Activated CD8-positive, alpha-beta T cell treated with anti-CD3 and anti-CD28 coated beads for 36 hours (primary cell): Measurements from ENCODE around the gene PCDHGB6. TPM values are rescaled to one million over a fixed set of nuclear protein-coding genes. Genes with fewer than 3 reads are reported as not detected.
"Not testable (repeated sequence)": the region's sequence is repeated elsewhere in the genome, so short reads cannot be mapped to it uniquely, and the experiment has no call there.

Source experiments
- ATAC-seq: fragments of 200-7000 bp; cut with Tn5 transposase; one replicate; pipeline ENCODE4 v1.10.0; 2021; ENCODE audit warnings: mild to moderate bottlenecking, moderate library complexity
- CTCF ChIA-PET: fragments of 350-600 bp; sonication (Branson Sonifier 250); formaldehyde crosslinking; loops from one replicate; lab custom pipeline; 2021; ENCODE audit warnings: antibody characterized with exemption; lab: Charles Lee
- POLR2A ChIA-PET: fragments of 350-600 bp; sonication (Branson Sonifier 250); formaldehyde crosslinking; loops from one replicate; lab custom pipeline; 2021; ENCODE audit warnings: antibody characterized with exemption; lab: Charles Lee
- DNase-seq: peaks from one replicate; pipeline ENCODE4 v3.0.0-alpha.2; 2020
- H3K27ac Mint-ChIP-seq: one replicate; pipeline ENCODE4 v1.8.0; 2021; ENCODE audit warnings: mild to moderate bottlenecking, mixed read lengths
- H3K27me3 Mint-ChIP-seq: one replicate; pipeline ENCODE4 v1.8.0; 2021; ENCODE audit warnings: mixed read lengths
- H3K36me3 Mint-ChIP-seq: one replicate; pipeline ENCODE4 v1.8.0; 2021; ENCODE audit warnings: low read depth, mixed read lengths
- H3K4me1 Mint-ChIP-seq: one replicate; pipeline ENCODE4 v1.8.0; 2021; ENCODE audit warnings: low read depth, mixed read lengths
- H3K4me3 Mint-ChIP-seq: one replicate; pipeline ENCODE4 v1.8.0; 2021; ENCODE audit warnings: mild to moderate bottlenecking, moderate library complexity, mixed read lengths
- H3K9me3 Mint-ChIP-seq: one replicate; pipeline ENCODE4 v1.8.0; 2021; ENCODE audit warnings: mixed read lengths
- intact Hi-C: fragments of 100-400 bp; cut with micrococcal nuclease; formaldehyde crosslinking; loops from one replicate; pipeline ENCODE4 v1.10.0; 2022
- total RNA-seq, 2 experiments: library from RNA; stranded (reverse); gene quantifications; one replicate each; pipeline ENCODE4 v1.2.3, GENCODE V29; 2021
- TF ChIP-seq, protein P1 (sequence below): fragments of 200-600 bp; IDR thresholded peaks from one replicate; pipeline ENCODE4 v1.8.0; 2022; ENCODE audit warnings: antibody characterized with exemption, mild to moderate bottlenecking

Gene PCDHGB6
- total RNA-seq, 2 experiments from 2014 or later, result 0.09 TPM; not detected in 1

DNA sequence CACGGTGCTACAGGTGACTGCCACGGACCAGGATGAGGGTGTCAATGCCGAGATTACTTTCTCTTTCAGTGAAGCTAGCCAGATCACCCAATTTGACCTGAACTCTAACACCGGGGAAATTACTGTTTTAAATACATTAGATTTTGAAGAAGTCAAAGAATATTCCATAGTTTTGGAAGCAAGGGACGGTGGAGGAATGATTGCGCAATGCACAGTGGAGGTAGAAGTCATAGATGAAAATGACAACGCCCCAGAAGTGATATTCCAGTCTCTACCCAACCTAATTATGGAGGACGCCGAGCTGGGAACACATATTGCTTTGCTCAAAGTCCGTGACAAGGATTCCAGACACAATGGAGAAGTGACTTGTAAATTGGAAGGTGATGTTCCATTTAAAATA lies 19.2 kb upstream of the PCDHGB6 start:
- no peak for ATAC-seq
- Mint-ChIP-seq H3K4me1 (peaks cover 2% of the 10 kb centered on the region), H3K27me3 (peaks cover 68% of the 10 kb centered on the region), H3K36me3 (peaks cover 17% of the 10 kb centered on the region), H3K27ac (no peak overlapping the region), H3K9me3 (peaks cover 36% of the 10 kb centered on the region), H3K4me3 (no peak overlapping the region)
- no peak for DNase-seq
- intact Hi-C loops, result no loop called here
- TF ChIP-seq, protein P1, sequence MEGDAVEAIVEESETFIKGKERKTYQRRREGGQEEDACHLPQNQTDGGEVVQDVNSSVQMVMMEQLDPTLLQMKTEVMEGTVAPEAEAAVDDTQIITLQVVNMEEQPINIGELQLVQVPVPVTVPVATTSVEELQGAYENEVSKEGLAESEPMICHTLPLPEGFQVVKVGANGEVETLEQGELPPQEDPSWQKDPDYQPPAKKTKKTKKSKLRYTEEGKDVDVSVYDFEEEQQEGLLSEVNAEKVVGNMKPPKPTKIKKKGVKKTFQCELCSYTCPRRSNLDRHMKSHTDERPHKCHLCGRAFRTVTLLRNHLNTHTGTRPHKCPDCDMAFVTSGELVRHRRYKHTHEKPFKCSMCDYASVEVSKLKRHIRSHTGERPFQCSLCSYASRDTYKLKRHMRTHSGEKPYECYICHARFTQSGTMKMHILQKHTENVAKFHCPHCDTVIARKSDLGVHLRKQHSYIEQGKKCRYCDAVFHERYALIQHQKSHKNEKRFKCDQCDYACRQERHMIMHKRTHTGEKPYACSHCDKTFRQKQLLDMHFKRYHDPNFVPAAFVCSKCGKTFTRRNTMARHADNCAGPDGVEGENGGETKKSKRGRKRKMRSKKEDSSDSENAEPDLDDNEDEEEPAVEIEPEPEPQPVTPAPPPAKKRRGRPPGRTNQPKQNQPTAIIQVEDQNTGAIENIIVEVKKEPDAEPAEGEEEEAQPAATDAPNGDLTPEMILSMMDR, result no peak
- ChIA-PET CTCF (interaction anchor here (0.8 to 1.5 kb wide), 3 partner anchors 19 to 123 kb away, joined by 3 to 5 read pairs (median 4); partner anchors contain the start of genes PCDHGA11 and PCDHGB3), POLR2A (no interaction called here)

DNA sequence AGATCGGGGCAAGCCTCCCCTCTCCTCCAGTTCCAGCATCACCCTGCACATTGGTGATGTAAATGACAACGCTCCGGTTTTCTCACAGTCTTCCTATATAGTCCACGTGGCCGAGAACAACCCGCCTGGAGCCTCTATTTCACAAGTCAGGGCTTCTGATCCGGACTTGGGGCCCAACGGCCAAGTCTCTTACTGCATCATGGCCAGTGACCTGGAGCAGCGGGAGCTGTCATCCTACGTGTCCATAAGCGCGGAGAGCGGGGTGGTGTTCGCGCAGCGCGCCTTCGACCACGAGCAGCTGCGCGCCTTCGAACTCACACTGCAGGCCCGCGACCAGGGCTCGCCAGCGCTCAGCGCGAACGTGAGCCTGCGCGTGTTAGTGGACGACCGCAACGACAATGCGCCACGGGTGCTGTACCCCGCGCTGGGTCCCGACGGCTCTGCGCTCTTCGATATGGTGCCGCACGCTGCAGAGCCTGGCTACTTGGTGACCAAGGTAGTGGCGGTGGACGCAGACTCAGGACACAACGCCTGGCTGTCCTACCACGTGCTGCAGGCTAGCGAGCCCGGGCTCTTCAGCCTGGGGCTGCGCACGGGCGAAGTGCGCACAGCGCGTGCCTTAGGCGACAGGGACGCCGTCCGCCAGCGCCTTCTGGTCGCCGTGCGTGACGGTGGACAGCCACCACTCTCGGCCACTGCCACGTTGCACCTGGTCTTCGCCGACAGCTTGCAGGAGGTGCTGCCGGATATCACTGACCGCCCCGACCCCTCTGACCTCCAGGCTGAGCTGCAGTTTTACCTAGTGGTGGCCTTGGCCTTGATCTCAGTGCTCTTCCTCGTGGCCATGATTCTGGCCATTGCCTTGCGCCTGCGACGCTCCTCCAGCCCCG lies 18.4 kb upstream of the PCDHGB6 start:
- ChIA-PET POLR2A (no interaction called here), CTCF (interaction anchor here (0.7 to 1.5 kb wide), 9 partner anchors 15 to 202 kb away, joined by 3 to 5 read pairs (median 3); partner anchors contain the start of genes PCDHGA11, PCDHGA3, PCDHGB3 and PCDHGB6)
- TF ChIP-seq, protein P1, result no peak
- Mint-ChIP-seq H3K36me3 (peaks cover 20% of the 10 kb centered on the region), H3K4me3 (no peak overlapping the region), H3K9me3 (peaks cover 41% of the 10 kb centered on the region), H3K4me1 (peaks cover 2% of the 10 kb centered on the region), H3K27me3 (peaks cover 67% of the 10 kb centered on the region), H3K27ac (no peak overlapping the region)
- DNase-seq, result no peak
- intact Hi-C loops, result no loop called here
- ATAC-seq, result no peak

DNA sequence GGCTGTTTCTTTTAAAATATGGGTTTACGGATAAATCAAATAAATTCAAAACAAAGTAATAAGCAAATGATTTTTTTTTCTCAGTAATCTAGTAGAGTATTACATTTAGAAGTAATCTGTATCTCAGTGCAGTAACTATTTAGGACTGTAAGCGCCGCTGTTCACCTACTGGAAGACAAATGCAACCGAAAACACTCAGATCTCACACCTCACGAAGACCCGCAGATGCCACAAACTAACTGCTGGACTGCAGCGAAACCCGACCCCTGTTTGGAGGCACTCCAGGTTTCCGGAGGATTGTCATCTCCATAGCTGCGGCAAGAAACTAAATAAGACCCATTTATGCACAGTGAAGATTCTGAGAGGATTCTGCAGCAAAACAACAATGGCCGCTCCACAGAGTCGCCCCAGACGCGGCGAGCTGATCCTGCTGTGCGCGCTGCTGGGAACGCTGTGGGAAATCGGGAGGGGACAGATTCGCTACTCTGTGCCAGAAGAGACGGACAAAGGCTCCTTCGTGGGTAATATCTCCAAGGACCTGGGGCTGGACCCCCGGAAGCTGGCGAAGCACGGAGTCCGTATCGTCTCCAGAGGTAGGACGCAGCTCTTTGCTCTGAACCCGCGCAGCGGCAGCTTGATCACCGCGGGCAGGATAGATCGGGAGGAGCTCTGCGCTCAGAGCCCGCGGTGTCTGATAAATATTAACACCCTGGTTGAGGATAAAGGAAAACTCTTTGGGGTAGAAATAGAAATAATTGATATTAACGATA lies 15.2 kb upstream of the PCDHGB6 start, which contains the start of gene PCDHGA8:
TSS of gene PCDHGA8 (plus strand) at position 205 of the 770 bp plus-strand sequence. CDS start at position 386, 181 bp downstream.
- ChIA-PET POLR2A (no interaction called here), CTCF (interaction anchor here (1.0 to 2.2 kb wide), 9 partner anchors 15 to 206 kb away, joined by 3 to 9 read pairs (median 3); partner anchors contain the start of genes PCDHB9, PCDHGA1, PCDHGA10 and PCDHGA11)
- Mint-ChIP-seq H3K36me3 (peaks cover 19% of the 10 kb centered on the region), H3K27ac (no peak within 1 kb of the TSS), H3K27me3 (peaks cover 57% of the 10 kb centered on the region), H3K9me3 (peaks cover 31% of the 10 kb centered on the region), H3K4me3 (no peak within 1 kb of the TSS), H3K4me1 (peaks cover 2% of the 10 kb centered on the region)
- ATAC-seq (no peak), DNase-seq (no peak)
- TF ChIP-seq, protein P1, result peak; percentile 33
- intact Hi-C loops, result no loop called here

DNA sequence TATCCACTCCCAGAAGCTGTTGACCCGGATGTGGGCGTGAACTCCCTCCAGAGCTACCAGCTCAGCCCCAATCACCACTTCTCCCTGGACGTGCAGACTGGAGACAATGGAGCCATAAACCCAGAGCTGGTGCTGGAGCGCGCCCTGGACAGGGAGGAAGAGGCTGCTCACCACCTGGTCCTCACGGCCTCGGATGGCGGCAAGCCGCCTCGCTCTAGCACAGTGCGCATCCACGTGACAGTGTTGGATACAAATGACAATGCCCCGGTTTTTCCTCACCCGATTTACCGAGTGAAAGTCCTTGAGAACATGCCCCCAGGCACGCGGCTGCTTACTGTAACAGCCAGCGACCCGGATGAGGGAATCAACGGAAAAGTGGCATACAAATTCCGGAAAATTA lies 14.6 kb upstream of the PCDHGB6 start:
- no peak overlapping the region for H3K4me3 Mint-ChIP-seq
- ChIA-PET CTCF (interaction anchor here (0.6 to 2.2 kb wide), 6 partner anchors 14 to 92 kb away, joined by 3 to 9 read pairs (median 3); partner anchors contain the start of genes PCDHGA1, PCDHGA10, PCDHGA12 and PCDHGB6), POLR2A (no interaction called here)
- H3K27ac Mint-ChIP-seq, result no peak overlapping the region
- ATAC-seq (no peak), DNase-seq (no peak)
- H3K9me3 Mint-ChIP-seq, result peaks cover 29% of the 10 kb centered on the region
- TF ChIP-seq, protein P1, result no peak
- H3K4me1 Mint-ChIP-seq, result peaks cover 2% of the 10 kb centered on the region
- peaks cover 57% of the 10 kb centered on the region for H3K27me3 Mint-ChIP-seq
- H3K36me3 Mint-ChIP-seq, result peaks cover 19% of the 10 kb centered on the region
- intact Hi-C loops, result no loop called here

DNA sequence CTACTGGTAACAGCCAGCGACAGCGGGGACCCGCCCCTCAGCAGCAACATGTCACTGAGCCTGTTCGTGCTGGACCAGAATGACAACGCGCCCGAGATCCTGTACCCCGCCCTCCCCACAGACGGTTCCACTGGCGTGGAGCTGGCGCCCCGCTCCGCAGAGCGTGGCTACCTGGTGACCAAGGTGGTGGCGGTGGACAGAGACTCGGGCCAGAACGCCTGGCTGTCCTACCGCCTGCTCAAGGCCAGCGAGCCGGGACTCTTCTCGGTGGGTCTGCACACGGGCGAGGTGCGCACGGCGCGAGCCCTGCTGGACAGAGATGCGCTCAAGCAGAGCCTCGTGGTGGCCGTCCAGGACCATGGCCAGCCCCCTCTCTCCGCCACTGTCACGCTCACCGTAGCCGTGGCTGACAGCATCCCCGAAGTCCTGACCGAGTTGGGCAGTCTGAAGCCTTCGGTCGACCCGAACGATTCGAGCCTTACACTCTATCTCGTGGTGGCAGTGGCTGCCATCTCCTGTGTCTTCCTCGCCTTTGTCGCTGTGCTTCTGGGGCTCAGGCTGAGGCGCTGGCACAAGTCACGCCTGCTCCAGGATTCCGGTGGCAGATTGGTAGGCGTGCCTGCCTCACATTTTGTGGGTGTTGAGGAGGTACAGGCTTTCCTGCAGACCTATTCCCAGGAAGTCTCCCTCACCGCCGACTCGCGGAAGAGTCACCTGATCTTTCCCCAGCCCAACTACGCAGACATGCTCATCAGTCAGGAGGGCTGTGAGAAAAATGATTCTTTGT lies 13.2 kb upstream of the PCDHGB6 start:
- ATAC-seq, intact Hi-C loops, H3K4me1 Mint-ChIP-seq, POLR2A ChIA-PET, H3K4me3 Mint-ChIP-seq, H3K27ac Mint-ChIP-seq, DNase-seq: not testable (repeated sequence)
- Mint-ChIP-seq H3K9me3 (peaks cover 29% of the 10 kb centered on the region), H3K36me3 (peaks cover 23% of the 10 kb centered on the region), H3K27me3 (peaks cover 55% of the 10 kb centered on the region)
- CTCF ChIA-PET, result interaction anchor here (3.6 kb wide), 1 partner anchor 19 kb away, joined by 19 read pairs; the partner anchor contains the start of gene PCDHGA10
